ENCODE results near the gene RHOF. TPM values are rescaled to one million over a fixed set of nuclear protein-coding genes. Genes with fewer than 3 reads are reported as not detected.

RHOF gene
- total RNA-seq, 1 donor from 2014 or later: 111 TPM

- Mint-ChIP-seq H3K27me3 (ENCODE audit: insufficient read depth) (no peaks in the 10 kb centered on the region), H3K4me3 (no peak overlapping the region), H3K9me3 (no peaks in the 10 kb centered on the region), H3K36me3 (ENCODE audit: low read depth) (peaks cover 49% of the 10 kb centered on the region), H3K4me1 (ENCODE audit: low read depth) (no peaks in the 10 kb centered on the region), H3K27ac (no peak overlapping the region)
- intact Hi-C loops (cut with micrococcal nuclease): no loop called here
- DNase-seq (ENCODE audit: low spot score): no peak
These were observed 34.0 kb upstream of the RHOF start for GRCh38 chr12:121827351-121828099.

- H3K4me3 Mint-ChIP-seq: no peak overlapping the region
- DNase-seq (ENCODE audit: low spot score): no peak
- intact Hi-C loops (cut with micrococcal nuclease): no loop called here
- H3K27ac Mint-ChIP-seq: no peak overlapping the region
- H3K4me1 Mint-ChIP-seq (ENCODE audit: low read depth): no peaks in the 10 kb centered on the region
- peaks cover 41% of the 10 kb centered on the region for H3K36me3 Mint-ChIP-seq (ENCODE audit: low read depth)
- no peaks in the 10 kb centered on the region for H3K27me3 Mint-ChIP-seq (ENCODE audit: insufficient read depth)
- no peaks in the 10 kb centered on the region for H3K9me3 Mint-ChIP-seq
These were observed 33.0 kb upstream of the RHOF start for GRCh38 chr12:121826318-121827150.

- H3K27ac Mint-ChIP-seq: no peak overlapping the region
- DNase-seq (ENCODE audit: low spot score): no peak
- no peak overlapping the region for H3K4me3 Mint-ChIP-seq
- no peaks in the 10 kb centered on the region for H3K4me1 Mint-ChIP-seq (ENCODE audit: low read depth)
- no peaks in the 10 kb centered on the region for H3K9me3 Mint-ChIP-seq
- H3K36me3 Mint-ChIP-seq (ENCODE audit: low read depth): peaks cover 43% of the 10 kb centered on the region
- no peaks in the 10 kb centered on the region for H3K27me3 Mint-ChIP-seq (ENCODE audit: insufficient read depth)
- intact Hi-C loops (cut with micrococcal nuclease): no loop called here
These were observed 31.6 kb upstream of the RHOF start for GRCh38 chr12:121825041-121825523.

- Mint-ChIP-seq H3K36me3 (ENCODE audit: low read depth) (peaks cover 37% of the 10 kb centered on the region), H3K4me1 (ENCODE audit: low read depth) (no peaks in the 10 kb centered on the region), H3K4me3 (no peak overlapping the region), H3K9me3 (no peaks in the 10 kb centered on the region), H3K27ac (no peak overlapping the region), H3K27me3 (ENCODE audit: insufficient read depth) (no peaks in the 10 kb centered on the region)
- DNase-seq (ENCODE audit: low spot score): no peak
- intact Hi-C loops (cut with micrococcal nuclease): no loop called here
These were observed 30.2 kb upstream of the RHOF start for GRCh38 chr12:121823727-121824115.

- no peak overlapping the region for H3K4me3 Mint-ChIP-seq
- H3K27me3 Mint-ChIP-seq (ENCODE audit: insufficient read depth): no peaks in the 10 kb centered on the region
- intact Hi-C loops (cut with micrococcal nuclease): no loop called here
- H3K36me3 Mint-ChIP-seq (ENCODE audit: low read depth): peaks cover 32% of the 10 kb centered on the region
- DNase-seq (ENCODE audit: low spot score): no peak
- no peaks in the 10 kb centered on the region for H3K9me3 Mint-ChIP-seq
- no peak overlapping the region for H3K27ac Mint-ChIP-seq
- H3K4me1 Mint-ChIP-seq (ENCODE audit: low read depth): no peaks in the 10 kb centered on the region
These were observed 29.7 kb upstream of the RHOF start for GRCh38 chr12:121823101-121823726.

- Mint-ChIP-seq H3K36me3 (ENCODE audit: low read depth) (peaks cover 36% of the 10 kb centered on the region), H3K9me3 (no peaks in the 10 kb centered on the region), H3K27ac (no peak overlapping the region), H3K4me3 (no peak overlapping the region), H3K4me1 (ENCODE audit: low read depth) (no peaks in the 10 kb centered on the region), H3K27me3 (ENCODE audit: insufficient read depth) (no peaks in the 10 kb centered on the region)
- no peak for DNase-seq (ENCODE audit: low spot score)
- intact Hi-C loops (cut with micrococcal nuclease): no loop called here
These were observed 29.1 kb upstream of the RHOF start for GRCh38 chr12:121822393-121823100.

- DNase-seq (ENCODE audit: low spot score): no peak
- H3K36me3 Mint-ChIP-seq (ENCODE audit: low read depth): peaks cover 37% of the 10 kb centered on the region
- no peak overlapping the region for H3K4me3 Mint-ChIP-seq
- no peaks in the 10 kb centered on the region for H3K27me3 Mint-ChIP-seq (ENCODE audit: insufficient read depth)
- H3K27ac Mint-ChIP-seq: no peak overlapping the region
- intact Hi-C loops (cut with micrococcal nuclease): no loop called here
- H3K4me1 Mint-ChIP-seq (ENCODE audit: low read depth): no peaks in the 10 kb centered on the region
- no peaks in the 10 kb centered on the region for H3K9me3 Mint-ChIP-seq
These were observed 26.6 kb upstream of the RHOF start for GRCh38 chr12:121820056-121820455.

GRCh38 chr12:121819212-121819949, 25.9 kb upstream of the RHOF start:
- intact Hi-C loops (cut with micrococcal nuclease): no loop called here
- H3K27ac Mint-ChIP-seq: no peak overlapping the region
- no peak overlapping the region for H3K4me3 Mint-ChIP-seq
- peaks cover 35% of the 10 kb centered on the region for H3K36me3 Mint-ChIP-seq (ENCODE audit: low read depth)
- H3K27me3 Mint-ChIP-seq (ENCODE audit: insufficient read depth): no peaks in the 10 kb centered on the region
- no peaks in the 10 kb centered on the region for H3K4me1 Mint-ChIP-seq (ENCODE audit: low read depth)
- DNase-seq (ENCODE audit: low spot score): no peak
- no peaks in the 10 kb centered on the region for H3K9me3 Mint-ChIP-seq

- H3K4me3 Mint-ChIP-seq: no peak overlapping the region
- no peak for DNase-seq (ENCODE audit: low spot score)
- H3K9me3 Mint-ChIP-seq: no peaks in the 10 kb centered on the region
- H3K27me3 Mint-ChIP-seq (ENCODE audit: insufficient read depth): no peaks in the 10 kb centered on the region
- H3K27ac Mint-ChIP-seq: no peak overlapping the region
- H3K36me3 Mint-ChIP-seq (ENCODE audit: low read depth): peaks cover 29% of the 10 kb centered on the region
- intact Hi-C loops (cut with micrococcal nuclease): no loop called here
- H3K4me1 Mint-ChIP-seq (ENCODE audit: low read depth): peaks cover 13% of the 10 kb centered on the region
These were observed 24.2 kb upstream of the RHOF start for GRCh38 chr12:121817648-121818043.

- intact Hi-C loops (cut with micrococcal nuclease): no loop called here
- Mint-ChIP-seq H3K9me3 (no peaks in the 10 kb centered on the region), H3K27ac (no peak overlapping the region), H3K4me1 (ENCODE audit: low read depth) (peaks cover 16% of the 10 kb centered on the region), H3K27me3 (ENCODE audit: insufficient read depth) (no peaks in the 10 kb centered on the region), H3K4me3 (no peak overlapping the region), H3K36me3 (ENCODE audit: low read depth) (peaks cover 33% of the 10 kb centered on the region)
- DNase-seq (ENCODE audit: low spot score): no peak
These were observed 23.6 kb upstream of the RHOF start for GRCh38 chr12:121816925-121817647.

GRCh38 chr12:121815263-121815662, 21.8 kb upstream of the RHOF start:
- Mint-ChIP-seq H3K4me1 (ENCODE audit: low read depth) (peaks cover 27% of the 10 kb centered on the region), H3K9me3 (no peaks in the 10 kb centered on the region), H3K4me3 (no peak overlapping the region), H3K27me3 (ENCODE audit: insufficient read depth) (no peaks in the 10 kb centered on the region), H3K36me3 (ENCODE audit: low read depth) (peaks cover 31% of the 10 kb centered on the region), H3K27ac (no peak overlapping the region)
- intact Hi-C loops (cut with micrococcal nuclease): no loop called here
- DNase-seq (ENCODE audit: low spot score): no peak
